Thyroid gland (tissue), 4 donors: ENCODE measurements around the gene HHAT.

Experiments
- POLR2A ChIP-seq, 2 donors: fragments of 450-650 bp; IDR thresholded peaks; one replicate each; pipeline ENCODE4 v1.6.1; 2017; ENCODE audit warnings: antibody characterized with exemption in 2 of 2, mild to moderate bottlenecking in 2 of 2, moderate library complexity in 1 of 2
- TF ChIP-seq, protein P1 (sequence below), 6 experiments: fragments of 200-600 bp in 3 of 6; fragments of 450-650 bp in 3 of 6; sonication (generic) in 3 of 6; IDR thresholded peaks; one replicate each; pipeline ENCODE4 v1.5.1; 2016 to 2019; ENCODE audit warnings: antibody characterized with exemption in 6 of 6, mild to moderate bottlenecking in 2 of 6, inconsistent platforms in 1 of 6, moderate library complexity in 1 of 6

DNA sequence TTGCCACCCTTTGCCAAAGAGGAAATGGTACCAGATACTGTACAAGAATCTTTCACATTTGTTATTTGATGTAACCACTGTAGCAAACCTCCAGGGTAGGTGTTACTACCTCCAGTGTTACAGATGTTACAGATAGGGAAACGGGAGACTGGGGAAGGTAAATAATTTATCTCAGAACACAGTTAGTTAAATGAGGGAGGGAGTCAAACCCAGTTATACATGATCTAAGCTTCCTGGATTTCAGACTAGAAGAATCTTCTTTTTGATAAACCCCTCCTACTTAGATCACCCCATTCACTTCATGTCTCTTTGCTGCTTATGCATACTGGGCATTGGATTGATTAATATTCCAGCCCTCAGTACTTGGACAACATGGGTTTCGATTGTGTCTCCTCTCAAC is 276.4 kb downstream of the HHAT start:
- TF ChIP-seq, protein P1, sequence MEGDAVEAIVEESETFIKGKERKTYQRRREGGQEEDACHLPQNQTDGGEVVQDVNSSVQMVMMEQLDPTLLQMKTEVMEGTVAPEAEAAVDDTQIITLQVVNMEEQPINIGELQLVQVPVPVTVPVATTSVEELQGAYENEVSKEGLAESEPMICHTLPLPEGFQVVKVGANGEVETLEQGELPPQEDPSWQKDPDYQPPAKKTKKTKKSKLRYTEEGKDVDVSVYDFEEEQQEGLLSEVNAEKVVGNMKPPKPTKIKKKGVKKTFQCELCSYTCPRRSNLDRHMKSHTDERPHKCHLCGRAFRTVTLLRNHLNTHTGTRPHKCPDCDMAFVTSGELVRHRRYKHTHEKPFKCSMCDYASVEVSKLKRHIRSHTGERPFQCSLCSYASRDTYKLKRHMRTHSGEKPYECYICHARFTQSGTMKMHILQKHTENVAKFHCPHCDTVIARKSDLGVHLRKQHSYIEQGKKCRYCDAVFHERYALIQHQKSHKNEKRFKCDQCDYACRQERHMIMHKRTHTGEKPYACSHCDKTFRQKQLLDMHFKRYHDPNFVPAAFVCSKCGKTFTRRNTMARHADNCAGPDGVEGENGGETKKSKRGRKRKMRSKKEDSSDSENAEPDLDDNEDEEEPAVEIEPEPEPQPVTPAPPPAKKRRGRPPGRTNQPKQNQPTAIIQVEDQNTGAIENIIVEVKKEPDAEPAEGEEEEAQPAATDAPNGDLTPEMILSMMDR (IDR thresholded peaks at IDR 0.05) = no peak
- no peak for TF ChIP-seq POLR2A (IDR thresholded peaks at IDR 0.05)
